Measurements from ENCODE around the gene IGIP.

- TF ChIP-seq CTCF (IDR thresholded peaks at IDR 0.05) (no peak), ZFX (IDR thresholded peaks at IDR 0.05; ENCODE audit: borderline replicate concordance) (no peak)
Observed at GRCh38 chr5:140136624-140137023, 10.9 kb downstream of the IGIP start.
